Fibroblast of skin of right biceps (primary cell): ENCODE results near the gene MTPN.

Source experiments
- DNase-seq: peaks from one replicate; pipeline ENCODE4 v3.0.0-alpha.2; 2013

MTPN gene

DNA sequence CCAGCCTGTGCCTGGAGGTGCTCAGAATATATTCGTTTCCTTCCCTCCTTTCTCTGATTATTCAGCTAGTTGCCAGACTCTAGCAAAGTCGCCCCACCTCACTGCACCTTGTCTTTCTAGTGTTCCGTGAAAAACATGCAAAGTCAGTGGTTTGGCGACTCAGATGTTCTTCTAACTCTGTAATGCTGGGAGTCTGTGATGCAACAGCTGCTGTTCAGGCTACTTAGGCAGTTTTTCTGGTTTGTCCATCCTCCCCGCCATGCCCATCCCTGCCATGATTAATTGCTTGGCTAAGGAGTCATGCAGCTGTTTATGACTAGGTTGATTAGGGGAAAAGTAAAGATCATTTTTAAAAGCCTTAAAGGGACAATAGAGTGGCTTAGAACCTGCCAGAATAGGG, 99.4 kb downstream of the MTPN start:
- peak; percentile 60 for DNase-seq
